WTC11 (cell line): ENCODE results near the gene CBX7. TPM values are rescaled to one million over a fixed set of nuclear protein-coding genes. Genes with fewer than 3 reads are reported as not detected.

ENCODE experiments used
- total RNA-seq: library from RNA; stranded (reverse); gene quantifications from 3 replicates; pipeline ENCODE4 v1.2.3, GENCODE V29; 2021

The CBX7 gene
- total RNA-seq, 1 experiment from 2014 or later, result 10.6 TPM

Other genes with a start within 250 kb of the CBX7 start
- gene APOBEC3A, start 195.1 kb downstream of the CBX7 start, total RNA-seq, result not detected in 3 replicates
- 4.0 to 7.5 TPM (median 6.4 TPM) in 3 replicates for gene APOBEC3B, start 170.3 kb downstream of the CBX7 start, total RNA-seq
- gene APOBEC3C, start 138.4 kb downstream of the CBX7 start, total RNA-seq, result 33.4 to 40.4 TPM (median 39.4 TPM) in 3 replicates
- gene APOBEC3D, start 131.6 kb downstream of the CBX7 start, total RNA-seq, result 5.4 to 10.6 TPM (median 7.0 TPM) in 3 replicates
- 8.7 to 13.1 TPM (median 11.0 TPM) in 3 replicates for gene APOBEC3F, start 111.8 kb downstream of the CBX7 start, total RNA-seq
- gene APOBEC3G, start 75.4 kb downstream of the CBX7 start, total RNA-seq, result 1.8 to 2.2 TPM (median 2.1 TPM) in 3 replicates
- gene APOBEC3H, start 55.4 kb downstream of the CBX7 start, total RNA-seq, result 0.42 to 0.80 TPM (median 0.66 TPM) in 3 replicates
- gene PDGFB, start 92.3 kb upstream of the CBX7 start, total RNA-seq, result 6.8 to 9.2 TPM (median 7.7 TPM) in 3 replicates
- gene RPL3, start 166.9 kb upstream of the CBX7 start, total RNA-seq, result 3,009 to 3,279 TPM (median 3,249 TPM) in 3 replicates
- 26.5 to 35.3 TPM (median 28.7 TPM) in 3 replicates for gene SYNGR1, start 197.3 kb upstream of the CBX7 start, total RNA-seq
- gene TAB1, start 247.1 kb upstream of the CBX7 start, total RNA-seq, result 36.8 to 38.3 TPM (median 38.0 TPM) in 3 replicates